Ramos (cell line): ENCODE data around the gene RPL37.

ENCODE experiments used
- in situ Hi-C: fragments of 300-500 bp; cut with MboI; formaldehyde crosslinking; loops from one replicate; pipeline ENCODE4 v1.14.3; 2022; ENCODE audit warnings: low sequenced_read_pairs; ENCODE audit not compliant: unreplicated experiment

The RPL37 gene

DNA sequence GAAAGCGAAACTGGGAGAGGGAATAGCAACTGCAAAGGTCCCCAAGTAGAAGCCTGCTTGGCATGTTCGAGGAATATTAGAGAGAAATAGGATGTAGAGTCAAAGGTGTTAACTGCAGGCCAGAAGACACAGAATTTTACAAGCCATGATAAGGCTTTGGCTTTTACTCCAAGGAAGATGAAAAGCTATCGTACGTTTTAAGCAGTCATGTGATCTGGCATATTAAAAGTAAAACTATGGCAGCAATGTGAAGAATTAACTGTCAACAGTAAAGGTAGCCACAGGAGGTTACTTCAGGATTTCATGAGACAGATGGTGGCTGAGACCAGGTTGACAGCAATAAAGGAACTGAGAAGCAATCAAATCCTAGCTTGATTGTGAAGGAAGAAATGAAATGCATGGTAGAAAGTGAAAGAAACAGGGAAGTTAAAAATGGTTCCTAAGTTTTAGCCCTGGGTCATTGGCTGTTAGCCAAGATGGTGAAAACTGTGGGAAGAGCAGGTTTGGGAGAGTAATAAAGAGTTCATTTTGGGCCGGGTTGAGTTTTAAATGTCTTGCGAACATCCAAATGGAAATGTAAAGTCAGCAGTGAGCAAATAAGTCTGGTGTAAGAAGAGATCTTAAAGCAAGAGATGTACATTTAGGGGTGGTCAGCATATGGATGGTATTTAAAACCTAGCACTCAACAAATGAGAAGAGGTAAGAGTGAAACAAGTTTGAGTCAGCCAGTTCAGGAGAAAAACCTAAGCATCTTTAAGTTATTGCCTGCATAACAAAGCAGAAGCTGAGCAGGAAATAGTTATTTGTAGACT, 59.0 kb downstream of the RPL37 start:
- in situ Hi-C loops, result no loop called here
